Activated CD8-positive, alpha-beta memory T cell treated with anti-CD3 and anti-CD28 coated beads for 24 hours (primary cell): ENCODE measurements around the gene ABHD17B.

Source experiments
- DNase-seq: peaks from one replicate; pipeline ENCODE4 v3.0.0-alpha.2; 2020

The ABHD17B gene

DNA sequence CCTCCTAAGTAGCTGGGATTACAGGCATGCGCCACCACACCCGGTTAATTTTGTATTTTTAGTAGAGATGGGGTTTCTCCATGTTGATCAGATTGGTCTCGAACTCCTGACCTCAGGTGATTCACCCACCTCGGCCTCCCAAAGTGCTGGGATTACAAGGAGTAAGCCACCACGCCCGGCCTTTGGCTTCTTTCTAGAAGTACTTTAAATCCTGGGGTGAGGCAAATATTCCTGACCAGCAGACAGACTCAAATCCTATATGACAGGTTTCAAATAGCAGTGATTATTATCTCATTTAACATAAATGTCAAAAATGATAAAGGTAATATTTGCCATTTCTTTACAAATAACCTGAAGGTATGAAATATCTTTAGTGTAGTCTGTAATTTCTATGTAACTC, 35.6 kb downstream of the ABHD17B start:
- no peak for DNase-seq

DNA sequence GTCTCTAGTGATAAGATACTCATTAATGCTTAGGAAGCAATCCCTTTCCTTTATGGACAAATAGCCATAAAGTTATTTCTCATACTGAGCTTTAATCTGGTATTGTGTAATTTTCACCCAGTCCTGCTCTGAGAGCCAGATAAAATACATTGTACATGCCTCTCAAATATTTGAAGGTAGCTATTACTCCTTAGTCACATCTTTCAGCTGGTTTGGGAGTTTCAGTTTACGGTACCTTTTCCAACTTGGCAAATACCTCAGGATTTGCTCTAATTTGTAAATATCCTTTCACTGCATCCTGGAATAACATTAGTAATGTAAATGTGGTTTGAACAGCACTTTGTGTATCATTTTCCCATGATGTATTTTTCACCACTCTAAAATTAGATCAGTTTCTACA, 47.4 kb downstream of the ABHD17B start:
- DNase-seq, result no peak

DNA sequence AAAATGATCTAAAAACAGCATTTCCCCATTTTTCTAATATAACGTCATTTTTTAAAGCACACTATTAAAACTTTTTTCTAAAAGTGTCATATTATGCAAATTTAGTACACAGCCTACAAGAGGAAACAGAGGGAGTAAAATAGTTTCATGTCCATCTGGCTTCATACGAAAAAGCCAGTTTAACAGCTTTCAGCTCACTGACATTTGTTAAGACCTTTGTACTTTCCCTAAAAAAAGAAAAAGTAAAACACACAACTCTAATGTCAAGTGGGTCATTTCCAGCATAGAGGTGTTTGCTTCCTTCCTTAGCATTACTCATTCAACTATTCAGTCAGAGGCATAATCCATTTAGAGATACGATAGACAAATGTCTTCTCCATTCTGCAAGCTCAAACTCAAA, 49.4 kb downstream of the ABHD17B start:
- no peak for DNase-seq

DNA sequence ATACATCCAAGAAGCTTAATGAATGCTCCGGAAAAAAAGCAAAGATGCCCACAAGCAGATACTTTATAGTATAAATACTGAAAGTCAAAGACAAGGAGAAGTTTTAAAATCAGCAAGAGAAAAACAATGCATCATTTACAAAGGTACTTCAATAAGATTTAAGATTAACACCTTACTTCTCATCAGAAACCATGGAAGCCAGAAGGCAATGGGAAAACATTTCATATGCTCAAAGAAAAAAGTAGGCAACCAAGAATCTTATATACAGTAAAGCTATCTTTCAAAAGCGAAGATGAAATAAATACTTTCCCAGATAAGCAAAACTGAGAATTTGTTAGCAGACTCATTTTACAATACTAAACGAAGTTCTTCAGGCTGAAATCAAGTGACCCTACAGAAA, 51.1 kb downstream of the ABHD17B start:
- no peak for DNase-seq

DNA sequence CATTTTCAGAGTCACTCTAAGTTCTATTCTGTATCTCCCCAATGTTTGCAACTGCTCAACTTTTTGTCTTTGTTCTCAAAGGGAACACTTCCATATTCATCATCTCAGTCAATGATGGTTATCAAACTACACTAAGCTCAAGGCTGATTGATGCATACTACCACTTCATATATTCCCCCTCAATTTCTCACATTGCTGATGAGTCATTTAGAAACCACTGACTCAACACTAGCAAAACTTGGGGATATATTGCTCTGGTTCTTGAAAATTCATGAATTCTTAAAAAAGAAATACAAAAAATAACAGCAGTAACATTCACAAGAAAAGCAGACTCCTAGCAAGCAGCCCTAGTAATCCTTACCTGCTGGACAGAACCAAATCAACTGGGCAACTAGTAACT, 52.2 kb downstream of the ABHD17B start:
- no peak for DNase-seq

DNA sequence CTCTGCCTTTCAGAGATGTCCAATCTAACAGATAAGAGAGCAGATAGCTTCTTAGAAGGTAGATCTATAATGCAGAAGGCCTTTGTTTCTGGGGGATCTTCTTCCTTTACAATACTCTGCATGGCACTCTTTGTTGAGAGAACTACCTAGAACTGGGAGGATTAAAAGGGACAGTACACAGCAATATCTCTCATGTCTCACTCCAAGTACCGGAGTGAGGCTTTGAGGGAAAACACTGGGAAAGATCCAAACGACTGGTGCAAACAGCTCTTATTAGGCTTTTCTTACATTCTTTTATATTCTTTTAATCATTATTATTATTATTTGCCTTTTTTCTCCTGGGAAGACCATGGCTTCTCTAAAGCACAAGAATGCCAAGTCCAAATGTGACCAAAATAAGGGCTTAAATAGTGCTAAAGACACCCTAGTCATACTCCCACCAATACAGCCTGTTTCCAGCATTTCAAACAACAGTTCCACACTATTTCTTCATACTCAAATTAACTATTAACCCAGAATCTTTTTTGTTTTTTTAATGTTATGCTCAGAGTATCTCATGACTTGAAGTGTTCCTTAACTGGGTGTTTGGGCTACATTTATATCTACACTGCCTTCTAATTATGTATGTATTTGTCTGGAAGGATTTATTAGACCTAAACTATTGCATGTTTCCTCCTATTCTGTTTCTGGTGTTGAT, 52.7 kb downstream of the ABHD17B start:
- no peak for DNase-seq

DNA sequence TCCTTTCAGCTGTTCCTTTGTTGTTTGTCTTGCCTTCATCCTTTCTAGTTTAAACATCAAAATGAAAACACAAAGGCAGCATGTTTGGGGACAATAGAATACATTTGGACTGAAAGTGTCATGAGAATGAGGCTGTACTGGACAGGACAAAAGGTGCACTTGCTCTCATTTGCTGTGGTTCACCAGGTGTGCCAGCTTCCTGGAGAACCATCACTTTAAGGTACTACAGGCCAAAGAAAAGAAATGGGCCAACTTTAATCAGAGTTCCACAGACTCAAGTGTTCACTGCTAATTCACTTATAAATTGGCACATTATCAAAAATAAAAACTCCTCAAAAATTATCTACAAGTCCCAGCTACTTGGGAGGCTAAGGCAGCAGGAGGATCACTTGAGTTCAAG, 53.8 kb downstream of the ABHD17B start:
- DNase-seq, result no peak

DNA sequence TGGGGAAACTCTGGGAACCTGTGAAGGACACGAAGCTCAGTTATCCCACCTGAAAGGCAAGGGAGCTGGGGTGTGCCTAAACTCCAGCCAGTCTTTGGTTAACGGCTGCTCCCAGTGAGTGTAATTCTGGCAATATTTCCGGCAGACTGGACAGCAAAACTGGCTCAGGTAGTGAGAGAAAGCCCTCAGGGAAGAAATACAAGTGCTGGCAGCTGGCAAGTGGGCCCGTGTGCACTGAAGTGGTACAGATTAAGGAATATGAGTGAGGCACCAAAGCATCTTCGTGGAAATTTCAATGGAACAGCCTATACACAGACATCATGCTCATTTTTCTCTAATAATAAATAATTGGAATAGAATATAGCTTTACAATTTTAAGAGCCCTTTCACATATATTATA, 56.2 kb downstream of the ABHD17B start:
- DNase-seq, result no peak

DNA sequence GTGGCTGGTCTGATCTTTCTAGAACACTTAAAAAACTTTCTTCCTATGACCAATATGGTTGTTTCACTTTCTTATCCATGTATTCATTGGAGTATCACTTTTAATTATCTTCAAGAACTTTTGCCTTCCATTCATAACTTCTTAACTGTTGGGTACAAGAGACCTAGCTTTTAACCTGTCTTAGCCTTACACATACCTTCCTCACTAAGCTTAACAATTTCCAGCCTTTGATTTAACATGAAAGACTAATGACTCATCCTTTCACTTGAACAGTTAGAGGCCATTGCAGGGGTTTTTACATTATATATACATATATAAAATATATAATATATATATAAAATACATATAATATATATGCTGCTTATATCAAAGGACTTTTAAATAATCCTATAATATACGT, 57.9 kb downstream of the ABHD17B start:
- DNase-seq, result no peak

DNA sequence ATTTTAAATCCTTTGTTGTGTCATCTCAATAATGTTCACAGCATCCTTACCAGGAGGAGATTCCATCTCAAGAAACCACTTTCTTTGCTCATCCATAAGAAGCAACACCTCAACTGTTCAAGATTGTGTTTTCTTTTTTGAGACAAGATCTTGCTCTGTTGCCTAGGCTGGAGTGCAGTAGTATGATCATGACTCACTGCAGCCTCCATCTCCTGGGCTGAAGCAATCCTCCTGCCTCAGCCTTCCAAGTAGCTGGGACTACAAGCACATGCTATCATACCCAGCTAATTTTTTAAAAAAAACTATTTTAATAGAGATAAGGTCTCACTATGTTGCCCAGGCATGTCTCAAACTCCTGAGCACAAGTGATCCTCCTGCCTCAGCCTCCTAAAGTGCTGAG, 60.0 kb downstream of the ABHD17B start:
- DNase-seq, result no peak

DNA sequence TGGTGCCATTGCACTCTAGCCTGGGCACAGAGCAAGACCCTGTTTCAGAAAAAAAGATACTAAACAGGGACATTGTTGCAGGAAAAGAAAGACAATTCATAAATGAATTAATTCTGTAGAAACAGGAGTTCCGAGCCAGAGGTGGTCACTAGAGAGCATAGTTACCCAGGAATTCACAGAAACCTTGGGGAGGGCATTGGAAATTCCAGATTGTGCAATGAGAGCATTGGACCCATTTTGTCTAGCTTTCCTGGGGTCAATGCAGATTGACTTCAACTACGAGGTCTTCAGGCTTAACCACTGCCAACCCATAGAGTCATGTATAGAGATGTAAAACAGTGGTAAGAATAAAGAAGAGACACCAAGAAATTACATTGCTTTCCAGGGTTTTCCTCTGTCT, 63.1 kb downstream of the ABHD17B start:
- DNase-seq, result no peak

DNA sequence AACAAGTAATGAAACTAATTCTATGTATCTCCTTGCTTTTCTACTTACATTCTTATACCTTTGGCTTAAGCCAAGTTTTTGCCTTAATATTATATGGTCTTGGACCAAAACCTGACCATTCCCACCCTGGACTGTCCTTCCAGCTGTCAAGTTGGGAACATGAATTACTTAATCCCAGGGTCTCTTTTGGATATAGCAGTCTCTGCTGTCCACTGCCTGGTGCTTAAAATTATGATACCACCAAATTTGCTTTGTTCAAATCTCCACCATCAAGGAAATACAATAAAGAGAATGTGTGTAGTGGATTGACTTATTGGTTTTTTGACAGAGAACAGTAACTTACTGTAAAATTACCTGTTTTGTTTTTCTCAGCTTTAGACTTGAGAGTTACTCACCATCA, 66.2 kb downstream of the ABHD17B start:
- DNase-seq, result no peak

DNA sequence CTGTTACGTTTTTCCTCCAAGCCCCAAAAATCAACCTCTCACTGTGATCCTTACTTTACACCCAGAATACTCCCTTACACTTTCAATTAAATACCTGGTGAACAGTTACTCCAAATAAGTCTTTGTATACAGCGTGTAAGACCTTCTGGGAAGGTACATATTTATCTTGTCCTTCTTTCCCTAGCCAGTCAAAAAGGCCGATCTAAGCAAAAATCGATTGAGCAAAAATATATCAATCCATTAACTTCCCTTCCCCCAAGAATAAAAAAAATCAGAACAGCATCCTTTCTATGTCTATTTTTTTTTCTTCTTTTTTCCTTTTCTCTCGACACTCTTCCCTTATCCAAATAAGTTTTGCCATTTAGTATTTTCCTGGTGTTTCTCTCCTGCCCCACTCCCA, 71.3 kb downstream of the ABHD17B start:
- DNase-seq, result no peak

DNA sequence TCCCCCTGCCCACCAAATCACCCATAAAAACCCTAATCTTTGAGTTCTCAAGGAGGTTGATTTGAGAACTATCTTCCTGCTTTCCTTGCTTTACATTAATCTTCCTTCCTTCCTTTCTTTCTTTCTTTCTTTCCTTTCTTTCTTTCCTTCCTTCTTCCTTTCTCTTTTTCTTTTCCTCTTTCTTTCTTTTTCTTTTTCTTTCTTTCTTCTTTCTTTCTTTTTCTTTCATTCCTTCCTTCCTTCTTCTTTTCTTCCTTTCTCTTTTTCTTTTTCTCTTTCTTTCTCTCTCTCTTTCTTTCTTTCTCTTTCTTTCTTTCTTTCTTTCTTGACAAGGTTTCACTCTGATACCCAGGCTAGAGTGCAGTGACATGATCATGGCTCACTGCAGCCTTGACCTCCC, 75.4 kb downstream of the ABHD17B start:
- DNase-seq, result no peak

DNA sequence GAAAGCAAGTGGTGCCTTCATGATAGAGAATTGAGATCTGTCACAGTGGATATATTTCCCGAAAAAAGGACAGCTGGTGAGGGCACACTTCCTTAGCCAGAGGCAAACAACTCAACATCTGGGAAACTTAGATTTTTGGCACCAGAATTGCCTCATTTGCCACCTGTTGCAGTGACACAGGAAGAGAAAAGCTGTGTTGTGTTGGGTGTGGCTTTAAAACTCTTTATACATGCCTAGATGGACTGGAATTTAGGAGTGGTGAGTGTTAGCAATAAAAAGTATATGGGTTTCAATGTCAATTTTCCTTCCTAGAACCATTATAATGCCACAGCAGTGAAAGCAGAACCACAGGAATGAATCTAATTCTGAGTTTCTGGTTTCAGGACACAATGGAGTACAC, 80.1 kb downstream of the ABHD17B start:
- DNase-seq, result no peak

DNA sequence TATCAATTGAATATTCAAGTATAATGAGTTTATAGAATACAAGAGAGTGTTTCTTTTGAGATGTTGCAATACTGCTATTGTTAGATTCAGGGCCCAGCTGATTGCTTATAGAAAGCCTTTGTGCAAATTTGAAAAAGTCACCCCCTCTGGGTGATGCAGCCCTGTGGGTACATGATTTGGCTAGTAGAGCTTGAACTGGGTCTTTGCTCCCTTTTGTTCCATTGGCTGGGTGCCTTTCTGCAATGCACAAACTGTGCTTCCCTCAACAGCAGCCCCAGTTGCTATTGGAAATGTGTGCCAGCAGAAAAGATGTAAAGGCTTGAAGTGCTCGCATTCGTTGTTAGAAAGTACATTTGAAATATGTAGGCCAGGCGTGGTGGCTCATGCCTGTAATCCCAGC, 80.8 kb downstream of the ABHD17B start:
- DNase-seq, result no peak

DNA sequence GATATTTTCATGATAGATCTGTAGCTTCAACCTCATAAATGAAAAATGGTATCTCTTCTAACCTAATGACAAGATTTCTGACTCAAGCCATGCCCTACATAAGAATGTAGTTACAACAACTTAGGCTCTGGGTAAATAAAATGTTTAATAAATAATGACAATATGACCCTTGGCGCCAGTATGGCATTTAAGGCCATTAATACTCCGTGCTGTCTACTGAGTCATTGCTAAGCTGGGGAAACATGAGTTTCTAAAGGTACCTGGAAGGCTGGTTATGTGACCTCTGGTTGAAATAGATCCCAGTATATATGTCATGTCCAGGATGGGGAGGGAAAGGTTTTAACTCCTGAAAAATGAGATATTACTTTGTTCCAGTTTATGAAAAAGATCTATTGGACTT, 84.7 kb downstream of the ABHD17B start:
- no peak for DNase-seq

DNA sequence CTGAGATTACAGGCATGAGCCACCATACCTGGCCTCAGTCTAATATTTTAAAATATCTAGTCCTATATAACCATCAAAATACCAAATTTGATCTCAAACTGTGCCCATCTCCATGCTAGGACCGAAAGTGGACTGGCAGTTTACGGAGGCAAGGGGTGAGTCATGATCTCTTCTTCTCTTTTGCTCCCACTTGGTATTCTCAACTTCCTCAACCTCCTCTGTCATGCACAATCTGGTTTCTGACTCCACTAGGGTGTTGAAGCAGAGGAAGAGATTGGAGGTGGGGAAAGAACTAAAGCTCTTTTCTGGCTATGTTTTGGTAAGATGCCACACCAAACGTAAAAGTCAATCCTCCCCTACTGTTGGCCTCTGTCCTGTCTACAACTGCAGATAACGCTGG, 86.7 kb downstream of the ABHD17B start:
- no peak for DNase-seq

DNA sequence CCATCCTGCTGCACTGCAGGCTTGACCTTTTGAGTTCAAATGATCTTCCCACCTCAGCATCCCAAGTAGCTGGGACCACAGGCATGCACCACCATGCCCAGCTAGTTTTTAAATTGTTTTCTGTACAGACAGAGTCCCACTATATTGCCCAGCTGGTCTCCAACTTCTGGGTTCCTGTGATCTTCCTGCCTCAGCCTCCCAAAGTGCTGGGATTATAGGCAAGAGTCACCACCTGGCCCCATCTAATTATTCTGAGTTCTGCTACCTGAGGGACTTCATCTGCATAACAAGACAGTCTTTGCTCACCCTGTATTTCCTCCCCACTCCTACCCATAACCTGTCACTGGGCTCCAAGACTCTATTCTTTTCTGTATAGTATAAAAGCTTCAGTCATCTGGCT, 88.1 kb downstream of the ABHD17B start:
- DNase-seq, result no peak

DNA sequence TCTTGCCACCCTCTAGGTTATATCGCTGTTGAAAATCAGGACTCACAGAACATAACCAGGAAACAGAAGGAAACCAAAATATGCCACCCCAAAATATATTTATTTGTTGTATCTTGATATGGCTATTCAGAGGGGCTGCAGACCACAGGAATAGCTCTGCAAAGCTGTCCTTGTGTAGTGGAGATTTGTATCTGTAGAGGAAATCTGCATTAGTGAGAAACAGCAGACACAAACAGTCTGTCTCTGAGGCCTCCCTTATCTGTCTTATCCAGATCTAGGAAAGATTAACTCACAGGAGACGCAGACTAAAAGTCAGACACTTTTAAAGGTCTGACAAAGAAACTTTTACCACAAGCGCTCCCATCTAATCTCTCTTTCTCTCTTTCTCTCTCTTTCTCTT, 88.5 kb downstream of the ABHD17B start:
- no peak for DNase-seq

DNA sequence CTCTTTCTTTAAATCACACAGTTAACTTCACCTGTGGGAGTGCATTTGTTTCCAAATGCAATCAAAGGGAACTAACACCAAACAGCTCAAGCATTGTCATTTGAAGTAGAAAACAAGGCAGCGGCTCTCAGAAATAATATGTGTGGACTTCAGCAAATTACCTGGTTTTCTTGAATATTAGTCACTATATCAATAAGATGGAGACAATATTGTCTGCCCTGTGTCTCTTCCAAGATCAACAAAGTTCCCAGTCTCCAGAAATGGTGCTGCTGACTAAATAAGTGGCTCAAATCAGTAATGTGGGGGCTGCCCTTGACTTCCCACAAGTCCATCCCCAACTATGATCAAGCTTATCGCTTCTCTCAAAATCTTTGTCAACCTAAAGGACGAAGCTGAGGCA, 89.6 kb downstream of the ABHD17B start:
- DNase-seq, result no peak

DNA sequence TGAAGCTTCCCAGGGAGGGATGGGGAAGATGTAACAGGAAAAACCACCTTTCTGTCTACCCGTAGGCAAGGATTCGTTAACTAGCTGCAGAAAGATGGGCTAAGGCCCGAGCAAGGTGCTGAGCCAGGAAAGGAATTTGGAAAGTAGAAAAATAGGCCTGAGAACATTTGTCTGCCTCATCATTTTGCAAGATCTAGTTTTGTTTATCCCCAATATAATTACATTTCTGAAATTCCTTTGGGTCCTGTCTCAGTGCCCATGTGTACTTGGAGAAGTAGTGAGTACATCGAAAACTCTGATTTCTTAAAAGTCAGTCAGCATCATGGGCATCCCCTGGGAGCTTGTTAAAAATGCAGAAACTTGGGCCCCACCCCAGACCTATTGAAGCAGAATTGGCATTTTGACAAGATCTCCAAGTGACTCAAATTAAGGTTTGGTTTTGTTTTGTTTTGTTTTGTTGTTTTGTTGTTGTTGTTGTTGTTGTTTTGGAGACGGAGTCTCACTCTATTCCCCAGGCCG, 90.5 kb downstream of the ABHD17B start:
- no peak for DNase-seq

DNA sequence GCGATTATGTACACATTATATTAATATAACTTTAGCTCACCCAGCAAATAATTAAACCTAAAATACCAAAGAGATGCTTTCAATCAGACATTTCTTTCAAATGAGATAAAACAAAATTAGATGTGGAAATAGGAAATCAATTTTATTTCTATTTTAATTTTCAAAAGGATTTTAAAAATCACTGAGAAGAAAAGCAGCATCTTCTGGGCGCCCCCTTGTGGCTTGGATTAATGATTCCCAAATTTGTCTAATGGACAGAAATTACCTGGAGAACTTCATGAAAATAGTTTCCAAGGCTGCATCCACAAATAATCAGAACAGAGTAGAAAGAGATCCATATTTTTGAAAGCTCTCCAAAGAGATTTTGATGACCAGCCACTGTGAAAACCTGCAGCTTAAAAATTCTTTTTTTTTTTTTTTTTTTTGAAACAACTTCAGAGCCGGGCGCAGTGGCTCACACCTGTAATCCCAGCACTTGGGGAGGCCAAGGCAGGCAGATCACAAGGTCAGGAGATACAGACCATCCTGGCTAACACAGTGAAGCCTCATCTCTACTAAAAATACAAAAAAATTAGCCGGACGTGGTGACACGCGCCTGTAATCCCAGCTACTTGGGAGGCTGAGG, 91.8 kb downstream of the ABHD17B start:
- DNase-seq, result peak; percentile 65

DNA sequence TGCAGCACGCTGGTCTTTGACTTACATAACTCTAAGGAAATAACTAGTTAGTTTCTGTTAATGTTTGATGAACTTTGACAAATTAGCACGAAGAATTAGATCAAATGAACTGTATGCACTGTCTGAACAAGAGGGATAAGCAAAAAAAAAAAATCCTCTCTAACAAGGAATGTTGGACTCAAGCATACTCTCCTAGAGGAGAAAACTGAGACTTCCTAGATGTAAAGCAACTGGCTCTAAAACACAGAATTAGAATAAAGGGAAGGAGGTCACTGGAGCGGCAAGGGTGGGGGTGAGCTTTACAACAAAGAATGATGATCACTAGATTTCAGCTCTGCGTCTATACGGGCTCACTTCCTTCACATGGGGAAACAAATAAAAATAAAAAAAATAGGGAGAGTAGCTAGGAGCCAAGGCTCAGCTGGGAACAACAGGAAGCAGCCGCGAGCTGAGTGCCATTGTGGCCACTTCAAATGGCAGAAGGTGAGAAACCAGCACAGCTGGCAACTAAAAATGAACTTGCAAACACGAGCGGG, 94.0 kb downstream of the ABHD17B start:
- no peak for DNase-seq
